Measurements from ENCODE around the gene PTER.

GRCh38 chr10:16466001-16466400 is 29.2 kb downstream of the PTER start:
- TF ChIP-seq CTCF (conservative IDR thresholded peaks at IDR 0.05; ENCODE audit: low read length) (no peak), EZH2phosphoT487 (IDR thresholded peaks at IDR 0.05; ENCODE audit: borderline replicate concordance, low read depth, low read length) (no peak)

All from OCI-LY7 (cell line).